GM11168 (cell line): ENCODE measurements around the gene CDC14B.

Experiments
- in situ Hi-C: fragments of 300-500 bp; cut with MboI; formaldehyde crosslinking; loops from one replicate; pipeline ENCODE4 v1.12.0; 2022; ENCODE audit warnings: low sequenced_read_pairs; ENCODE audit not compliant: unreplicated experiment

CDC14B gene

GRCh38 chr9:96491079-96491879 lies 128.4 kb downstream of the CDC14B start:
- in situ Hi-C loops = no loop called here

GRCh38 chr9:96490534-96491078 lies 129.0 kb downstream of the CDC14B start:
- in situ Hi-C loops = no loop called here

- in situ Hi-C loops = no loop called here
Observed at GRCh38 chr9:96489482-96489979, 130.1 kb downstream of the CDC14B start.

- in situ Hi-C loops = no loop called here
Observed at GRCh38 chr9:96487949-96488348, 131.7 kb downstream of the CDC14B start.

GRCh38 chr9:96487029-96487396 lies 132.6 kb downstream of the CDC14B start:
- in situ Hi-C loops = no loop called here

- in situ Hi-C loops = no loop called here
Observed at GRCh38 chr9:96486386-96487028, 133.1 kb downstream of the CDC14B start.

GRCh38 chr9:96485280-96485679 lies 134.4 kb downstream of the CDC14B start:
- in situ Hi-C loops = no loop called here

- in situ Hi-C loops = no loop called here
Observed at GRCh38 chr9:96484521-96484931, 135.1 kb downstream of the CDC14B start.

GRCh38 chr9:96483733-96484390 lies 135.8 kb downstream of the CDC14B start:
- in situ Hi-C loops = no loop called here

GRCh38 chr9:96483197-96483596 lies 136.4 kb downstream of the CDC14B start:
- in situ Hi-C loops = no loop called here

- in situ Hi-C loops = no loop called here
Observed at GRCh38 chr9:96482476-96482875, 137.2 kb downstream of the CDC14B start.

GRCh38 chr9:96480736-96481135 lies 138.9 kb downstream of the CDC14B start:
- in situ Hi-C loops = no loop called here

GRCh38 chr9:96478829-96479371 lies 140.7 kb downstream of the CDC14B start:
- in situ Hi-C loops = no loop called here

- in situ Hi-C loops = no loop called here
Observed at GRCh38 chr9:96476591-96476990, 143.1 kb downstream of the CDC14B start.

GRCh38 chr9:96476013-96476412 lies 143.6 kb downstream of the CDC14B start:
- in situ Hi-C loops = no loop called here

- in situ Hi-C loops = no loop called here
Observed at GRCh38 chr9:96467784-96468183, 151.9 kb downstream of the CDC14B start.

GRCh38 chr9:96464426-96464825 lies 155.2 kb downstream of the CDC14B start:
- in situ Hi-C loops = no loop called here

- in situ Hi-C loops = no loop called here
Observed at GRCh38 chr9:96462541-96462940, 157.1 kb downstream of the CDC14B start.

GRCh38 chr9:96461336-96461735 lies 158.3 kb downstream of the CDC14B start:
- in situ Hi-C loops = no loop called here

GRCh38 chr9:96460882-96461281 lies 158.8 kb downstream of the CDC14B start:
- in situ Hi-C loops = no loop called here

GRCh38 chr9:96460470-96460869 lies 159.2 kb downstream of the CDC14B start:
- in situ Hi-C loops = no loop called here
